ENCODE measurements around the gene ARSB.

DNA sequence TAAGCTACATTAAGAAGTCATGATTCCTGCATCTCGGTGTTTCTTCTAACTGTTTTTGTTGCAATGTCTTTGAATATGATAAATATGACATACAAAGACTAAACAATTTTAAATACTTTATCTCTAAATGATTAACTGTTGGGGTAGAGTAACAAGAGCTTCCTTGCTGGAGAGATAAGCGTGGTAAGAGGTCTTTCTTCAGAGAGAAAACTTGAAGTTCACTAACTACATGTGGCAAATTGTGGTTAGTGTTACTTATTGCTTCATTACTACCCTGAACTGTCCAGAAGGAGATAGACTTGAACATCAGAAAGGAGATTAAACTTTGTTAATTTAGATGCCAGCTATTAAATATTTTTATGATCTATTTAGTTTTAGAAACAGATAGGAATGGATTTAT lies 7.0 kb upstream of the ARSB start:
- TF ChIP-seq EP300 (IDR thresholded peaks at IDR 0.05), result no peak
- TF ChIP-seq, protein P1, sequence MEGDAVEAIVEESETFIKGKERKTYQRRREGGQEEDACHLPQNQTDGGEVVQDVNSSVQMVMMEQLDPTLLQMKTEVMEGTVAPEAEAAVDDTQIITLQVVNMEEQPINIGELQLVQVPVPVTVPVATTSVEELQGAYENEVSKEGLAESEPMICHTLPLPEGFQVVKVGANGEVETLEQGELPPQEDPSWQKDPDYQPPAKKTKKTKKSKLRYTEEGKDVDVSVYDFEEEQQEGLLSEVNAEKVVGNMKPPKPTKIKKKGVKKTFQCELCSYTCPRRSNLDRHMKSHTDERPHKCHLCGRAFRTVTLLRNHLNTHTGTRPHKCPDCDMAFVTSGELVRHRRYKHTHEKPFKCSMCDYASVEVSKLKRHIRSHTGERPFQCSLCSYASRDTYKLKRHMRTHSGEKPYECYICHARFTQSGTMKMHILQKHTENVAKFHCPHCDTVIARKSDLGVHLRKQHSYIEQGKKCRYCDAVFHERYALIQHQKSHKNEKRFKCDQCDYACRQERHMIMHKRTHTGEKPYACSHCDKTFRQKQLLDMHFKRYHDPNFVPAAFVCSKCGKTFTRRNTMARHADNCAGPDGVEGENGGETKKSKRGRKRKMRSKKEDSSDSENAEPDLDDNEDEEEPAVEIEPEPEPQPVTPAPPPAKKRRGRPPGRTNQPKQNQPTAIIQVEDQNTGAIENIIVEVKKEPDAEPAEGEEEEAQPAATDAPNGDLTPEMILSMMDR (IDR thresholded peaks at IDR 0.05), result no peak

Measured in gastroesophageal sphincter (tissue), 3 donors.